Kidney capillary endothelial cell (primary cell): ENCODE measurements around the gene FBXO44.

Source experiments
- DNase-seq: peaks from one replicate; pipeline ENCODE4 v3.0.0-alpha.2; 2018; ENCODE audit warnings: low spot score

Gene FBXO44

DNA sequence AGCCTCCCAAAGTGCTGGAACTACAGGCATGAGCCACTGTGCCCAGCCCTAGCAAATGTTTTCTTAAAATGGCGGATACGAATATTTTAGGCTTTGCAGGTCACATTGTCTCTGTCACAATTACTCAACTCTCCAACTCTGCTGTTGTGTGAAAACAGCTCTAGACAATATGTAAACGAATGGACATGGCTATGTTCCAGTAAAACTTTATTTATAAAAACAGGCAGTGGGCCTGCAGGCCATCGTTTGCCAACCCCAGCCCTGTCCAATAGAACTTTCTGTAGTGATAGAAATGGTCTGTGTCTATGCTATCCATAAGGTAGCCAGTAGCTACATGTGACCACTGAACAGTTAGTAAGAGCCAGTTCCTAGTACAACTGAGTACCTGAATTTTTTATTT, 5.1 kb downstream of the FBXO44 start:
- DNase-seq = no peak

DNA sequence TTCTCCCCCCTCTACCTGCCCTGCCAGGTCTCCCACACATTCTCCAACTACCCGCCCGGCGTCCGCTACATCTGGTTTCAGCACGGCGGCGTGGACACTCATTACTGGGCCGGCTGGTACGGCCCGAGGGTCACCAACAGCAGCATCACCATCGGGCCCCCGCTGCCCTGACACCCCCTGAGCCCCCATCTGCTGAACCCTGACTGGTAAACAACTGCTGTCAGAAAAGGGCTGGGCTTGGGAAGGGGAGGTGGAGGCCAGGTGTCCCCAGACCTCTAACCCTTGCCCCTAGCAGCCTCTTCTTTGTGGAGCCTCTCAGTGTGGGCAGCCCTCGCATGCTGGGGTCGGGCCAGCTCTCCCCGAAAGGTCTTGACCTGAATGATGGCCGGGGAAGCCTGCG, 6.4 kb downstream of the FBXO44 start:
- no peak for DNase-seq

DNA sequence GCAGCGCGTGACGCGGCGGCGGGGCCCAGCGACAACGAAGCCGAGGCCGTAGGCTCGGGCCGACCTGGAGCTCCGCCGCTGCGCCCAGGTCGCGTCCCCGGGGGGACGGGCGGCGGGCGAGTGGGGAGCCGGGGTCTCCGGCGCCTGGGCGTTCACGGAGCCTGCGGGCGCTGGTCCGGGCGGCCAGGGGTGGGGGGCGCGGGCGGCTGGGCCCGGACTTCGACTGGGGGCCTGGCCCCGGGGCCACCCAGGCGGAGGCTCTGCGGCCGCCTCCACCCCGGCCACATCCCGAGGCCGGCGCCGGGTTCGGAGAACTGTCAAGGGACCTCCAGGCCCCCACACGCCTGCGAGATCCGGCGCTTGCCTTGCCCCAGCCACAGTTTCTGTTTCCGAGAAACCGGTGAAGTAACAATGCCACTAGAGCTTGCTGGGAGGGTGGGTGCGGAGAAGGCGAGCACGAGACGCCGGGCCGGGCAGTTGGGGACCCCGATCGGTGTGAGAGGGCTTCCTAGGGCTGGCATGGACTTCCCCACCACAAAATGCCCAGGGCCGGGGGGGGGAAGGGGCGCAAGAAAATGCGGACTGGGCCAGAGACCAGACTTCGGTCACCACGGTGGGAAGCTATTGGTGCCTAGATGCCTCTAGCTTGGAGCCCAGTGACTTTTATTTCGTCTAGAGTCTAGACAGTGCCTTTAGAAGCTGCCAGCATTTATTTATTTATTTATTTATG, 9.8 kb downstream of the FBXO44 start:
- no peak for DNase-seq

DNA sequence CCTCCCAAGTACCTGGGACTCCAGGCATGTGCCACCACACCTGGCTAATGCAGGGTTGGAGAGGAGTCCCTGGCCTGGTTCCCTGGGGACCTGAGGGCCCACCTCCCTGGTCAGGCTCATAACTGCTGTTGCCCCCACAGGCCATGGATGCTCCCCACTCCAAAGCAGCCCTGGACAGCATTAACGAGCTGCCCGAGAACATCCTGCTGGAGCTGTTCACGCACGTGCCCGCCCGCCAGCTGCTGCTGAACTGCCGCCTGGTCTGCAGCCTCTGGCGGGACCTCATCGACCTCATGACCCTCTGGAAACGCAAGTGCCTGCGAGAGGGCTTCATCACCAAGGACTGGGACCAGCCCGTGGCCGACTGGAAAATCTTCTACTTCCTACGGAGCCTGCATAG, 13.8 kb downstream of the FBXO44 start:
- DNase-seq = no peak

DNA sequence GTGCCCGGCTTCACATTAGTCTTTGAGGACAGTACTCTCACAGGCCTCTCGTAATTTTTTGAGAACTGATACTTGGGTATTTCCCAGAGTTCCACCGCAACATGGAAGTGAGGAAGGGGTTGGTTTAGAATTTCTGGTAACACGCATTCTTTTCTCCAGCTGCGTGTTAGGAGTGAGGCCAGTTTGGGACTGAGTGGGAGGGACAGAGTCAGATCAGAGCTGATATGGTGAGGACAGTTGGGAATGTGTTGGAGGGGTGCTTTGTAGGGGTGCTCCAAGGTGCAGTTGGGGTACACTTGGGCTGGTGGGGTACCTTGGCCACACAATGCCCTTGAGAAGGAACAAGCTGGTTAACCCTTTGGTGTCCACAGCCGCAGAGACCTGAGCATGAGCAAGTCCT, 16.1 kb downstream of the FBXO44 start:
- DNase-seq = no peak

DNA sequence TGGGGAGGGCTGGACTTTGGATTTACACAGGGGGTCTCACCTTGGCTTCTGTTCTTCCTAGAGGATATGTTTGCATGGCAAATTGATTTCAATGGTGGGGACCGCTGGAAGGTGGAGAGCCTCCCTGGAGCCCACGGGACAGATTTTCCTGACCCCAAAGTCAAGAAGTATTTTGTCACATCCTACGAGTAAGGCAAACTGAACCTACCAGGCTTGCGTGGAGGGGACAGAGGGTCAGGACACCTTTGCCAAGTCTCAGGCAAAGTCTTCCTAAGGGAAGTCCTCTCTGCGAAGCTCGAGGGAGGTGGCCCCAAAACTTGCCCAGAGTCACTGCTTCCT, 16.5 kb downstream of the FBXO44 start:
- no peak for DNase-seq

DNA sequence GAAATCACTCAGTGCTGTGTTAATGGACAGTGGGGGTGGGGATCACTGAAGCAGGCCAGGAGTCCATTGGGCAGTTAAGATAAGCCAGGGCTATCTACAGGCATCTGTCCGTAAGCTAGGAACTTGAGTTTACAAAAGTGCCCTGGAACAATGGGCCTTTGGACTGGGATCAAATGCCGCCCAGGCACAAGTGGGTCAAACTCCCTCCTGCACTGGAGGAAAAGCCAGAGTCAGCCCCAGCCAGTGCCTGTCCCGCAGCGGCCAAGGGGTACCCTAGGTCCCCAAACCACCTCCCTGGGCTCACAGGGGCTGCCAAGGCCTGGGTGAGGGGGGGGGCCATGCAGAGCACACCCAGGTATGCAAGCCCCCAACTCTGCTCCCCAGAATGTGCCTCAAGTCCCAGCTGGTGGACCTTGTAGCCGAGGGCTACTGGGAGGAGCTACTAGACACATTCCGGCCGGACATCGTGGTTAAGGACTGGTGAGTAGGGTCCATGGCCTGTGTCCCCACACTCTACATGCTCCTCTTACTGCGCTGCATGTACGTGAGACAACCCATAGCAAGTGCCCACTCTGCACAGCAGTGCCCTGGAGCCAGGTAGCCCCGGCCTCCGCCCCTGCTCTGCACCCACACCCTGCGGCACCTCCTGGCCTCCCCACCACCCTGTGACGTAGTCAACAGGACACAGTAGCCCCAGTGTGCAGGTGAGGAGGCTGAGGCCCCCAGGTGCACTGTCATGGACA, 17.0 kb downstream of the FBXO44 start:
- no peak for DNase-seq

DNA sequence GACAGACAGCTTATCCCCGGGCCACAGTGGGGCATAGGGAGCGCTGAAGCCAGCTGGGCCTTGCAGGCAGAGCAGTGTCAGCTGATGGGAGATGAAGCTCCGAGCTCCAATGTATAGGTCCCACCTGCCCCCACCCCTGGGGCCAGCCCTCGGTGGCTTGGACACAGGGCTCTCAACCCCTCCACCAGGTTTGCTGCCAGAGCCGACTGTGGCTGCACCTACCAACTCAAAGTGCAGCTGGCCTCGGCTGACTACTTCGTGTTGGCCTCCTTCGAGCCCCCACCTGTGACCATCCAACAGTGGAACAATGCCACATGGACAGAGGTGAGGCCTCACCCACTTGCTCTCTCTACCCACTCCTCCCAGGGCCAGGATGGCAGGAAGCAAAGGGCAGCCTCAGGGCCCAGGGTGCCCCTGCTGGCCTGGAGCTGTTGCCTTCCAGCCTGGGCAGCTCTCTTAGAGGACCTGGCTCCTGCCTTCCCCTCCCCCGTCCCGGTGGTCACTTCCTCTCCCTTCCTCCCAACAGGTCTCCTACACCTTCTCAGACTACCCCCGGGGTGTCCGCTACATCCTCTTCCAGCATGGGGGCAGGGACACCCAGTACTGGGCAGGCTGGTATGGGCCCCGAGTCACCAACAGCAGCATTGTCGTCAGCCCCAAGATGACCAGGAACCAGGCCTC, 18.6 kb downstream of the FBXO44 start:
- no peak for DNase-seq

DNA sequence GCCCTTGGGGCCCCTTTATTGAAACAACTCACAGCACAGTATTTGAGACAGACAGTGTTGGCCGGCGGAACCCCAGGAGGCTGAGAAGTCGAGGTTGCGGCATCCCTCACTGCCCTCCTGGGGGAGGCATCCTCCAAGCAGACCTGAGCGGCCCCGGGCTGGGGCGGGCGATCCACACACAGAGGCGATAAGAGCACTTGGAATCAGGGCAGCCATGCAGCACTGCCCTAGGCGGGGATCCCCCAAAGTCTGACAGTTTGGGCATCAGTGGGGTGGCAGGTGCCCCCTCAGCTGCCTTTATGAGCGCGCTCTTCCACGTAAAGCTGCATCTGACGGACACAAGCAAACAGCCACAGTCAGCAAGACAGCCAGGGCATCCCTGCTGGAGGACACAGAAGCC, 19.8 kb downstream of the FBXO44 start:
- DNase-seq = no peak

DNA sequence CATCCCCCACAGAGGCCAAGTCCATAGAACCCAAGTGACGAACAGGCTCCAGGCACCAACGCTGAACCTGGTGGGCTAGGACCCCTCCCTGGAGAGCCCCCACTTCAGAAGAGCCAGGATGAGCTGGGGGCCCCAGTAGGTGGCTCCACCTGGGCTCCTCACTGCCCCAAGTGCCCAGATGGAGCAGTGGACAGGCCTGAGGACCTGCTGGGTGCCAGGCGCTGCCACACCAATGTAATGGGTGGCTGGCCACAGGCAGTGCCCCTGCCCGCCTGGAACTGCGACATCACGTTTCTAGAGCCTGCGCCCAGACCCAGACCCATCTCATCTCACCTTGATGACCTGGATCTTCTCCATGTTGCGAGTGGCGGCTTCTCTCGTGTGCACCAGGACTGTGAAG, 20.6 kb downstream of the FBXO44 start:
- DNase-seq = no peak

DNA sequence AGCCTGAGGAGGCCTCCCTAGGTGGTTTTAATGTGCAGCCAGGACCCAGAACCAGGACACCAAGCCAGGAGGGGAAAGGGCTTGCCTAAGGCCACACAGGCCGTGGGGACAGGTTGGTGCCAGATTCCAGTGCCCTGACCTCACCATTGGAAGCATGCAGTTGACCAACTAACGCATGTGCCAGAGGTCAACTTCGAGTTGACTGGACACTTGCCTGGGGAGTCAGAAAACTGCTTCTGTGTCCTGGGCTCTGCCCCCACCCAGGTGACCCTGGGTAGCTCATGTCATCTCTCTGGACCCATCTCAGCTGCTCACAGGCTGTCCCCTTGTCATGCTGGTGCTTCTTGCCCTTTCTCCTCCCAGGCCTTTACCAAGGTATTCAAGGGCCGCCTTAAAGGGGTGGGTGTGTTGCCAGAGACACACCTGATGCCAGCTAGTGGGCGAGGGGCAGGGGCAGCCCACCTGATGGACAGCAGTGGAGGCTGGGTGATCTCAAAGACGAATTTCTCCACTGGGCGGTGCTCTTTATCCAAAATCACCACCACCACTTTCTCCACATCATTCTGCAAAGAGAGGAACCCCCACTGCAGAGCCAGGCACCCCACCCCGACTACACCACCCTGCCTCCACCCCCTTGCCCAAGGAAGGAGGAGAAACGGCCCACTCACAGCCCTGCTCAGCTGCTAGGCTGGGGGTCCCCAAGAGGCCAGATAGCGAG, 21.9 kb downstream of the FBXO44 start:
- DNase-seq = no peak

DNA sequence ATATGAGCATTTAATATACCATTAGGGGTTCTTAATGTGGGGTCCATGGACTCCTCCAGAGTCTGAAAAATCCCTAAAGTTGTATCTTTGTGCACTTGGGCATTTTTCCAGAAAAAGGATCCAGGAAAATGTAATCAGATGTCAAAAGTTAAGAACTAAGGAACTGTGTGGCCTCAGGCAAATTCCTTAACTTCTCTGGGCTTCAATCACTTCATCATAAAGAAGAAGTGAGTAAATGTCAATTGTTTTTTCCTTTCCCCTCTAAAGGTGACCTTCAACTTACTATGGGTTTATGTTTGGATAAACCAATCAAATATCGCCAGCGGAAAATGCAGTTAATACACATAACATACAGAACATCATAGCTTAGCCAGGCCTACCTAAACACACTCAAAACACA, 23.8 kb downstream of the FBXO44 start:
- DNase-seq = no peak

DNA sequence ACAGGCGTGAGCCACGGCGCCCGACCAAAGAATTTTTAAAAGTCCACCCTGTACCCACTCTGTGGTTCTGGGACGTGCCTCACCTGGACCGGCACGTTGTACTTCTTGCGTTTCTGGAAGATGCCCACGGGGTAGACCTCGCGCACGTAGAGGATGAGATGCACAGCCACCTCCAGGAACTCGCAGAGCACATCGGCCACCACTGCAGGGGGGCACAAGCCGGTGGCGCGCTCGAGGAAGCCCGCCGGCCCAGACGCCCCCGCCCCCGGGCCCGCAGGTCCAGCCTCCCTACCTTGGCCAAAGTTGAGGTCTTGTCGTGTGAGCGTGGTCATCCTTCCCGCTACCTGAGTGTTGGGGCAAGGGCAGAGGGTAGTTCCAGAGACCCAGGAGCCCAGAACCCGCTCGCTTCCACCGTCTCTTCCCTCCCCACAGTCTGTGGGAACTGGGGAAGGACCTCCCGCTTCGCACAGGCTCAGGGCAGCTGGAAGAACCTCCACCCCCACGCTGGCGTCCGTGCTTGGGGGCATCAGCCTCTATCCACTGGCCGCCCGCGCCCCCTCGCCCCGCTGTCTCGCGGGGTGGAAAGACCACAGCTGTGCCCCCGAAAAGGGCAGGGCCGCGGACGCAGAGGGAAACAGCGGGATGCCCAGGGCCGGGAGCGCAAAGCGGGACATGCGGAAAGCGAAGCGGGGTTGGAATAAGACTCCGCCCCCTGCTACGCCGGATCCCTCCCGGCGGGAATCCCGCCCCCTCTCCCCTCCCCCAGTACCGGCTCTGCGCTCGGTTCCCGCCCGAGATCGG, 25.8 kb downstream of the FBXO44 start:
- no peak for DNase-seq

DNA sequence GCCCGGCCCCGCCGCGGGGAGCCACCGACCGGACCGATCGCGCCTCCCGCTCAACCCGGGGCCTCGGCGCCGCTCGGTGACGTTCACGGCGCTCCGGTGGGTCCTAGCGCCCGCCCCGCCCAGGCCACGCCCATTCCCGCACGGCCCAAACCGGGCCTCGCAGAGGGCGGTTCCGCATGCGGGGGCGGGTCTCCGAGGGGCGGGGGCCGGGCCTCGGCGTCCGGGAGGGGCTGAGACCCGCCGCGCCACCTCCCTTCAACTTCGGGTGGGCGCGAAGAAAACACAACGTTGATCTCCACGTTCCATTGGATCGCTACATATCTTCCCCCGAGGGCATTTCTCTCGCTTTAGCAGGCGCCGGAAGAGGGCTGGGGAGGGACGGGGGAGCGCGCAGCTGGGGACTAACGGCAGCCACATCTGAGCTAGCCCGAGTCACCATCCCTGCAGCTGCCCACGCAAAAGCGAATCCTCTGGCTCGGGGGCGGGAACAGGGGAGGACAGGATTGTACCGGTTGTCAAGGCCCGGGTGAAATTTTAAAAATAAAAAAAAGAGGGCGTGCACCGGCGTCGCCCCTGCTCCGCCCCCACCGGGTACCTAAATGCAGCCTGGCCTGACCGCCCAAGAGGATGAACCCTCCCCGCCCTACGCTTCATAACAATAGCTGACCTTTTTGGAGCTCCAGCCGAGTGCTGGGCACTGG, 26.5 kb downstream of the FBXO44 start, which contains the start of gene MAD2L2:
MAD2L2 (minus strand) TSS at position 78 of the 701 bp plus-strand sequence. CDS start 547 bp downstream, outside the sequence.
- DNase-seq = peak; percentile 60

DNA sequence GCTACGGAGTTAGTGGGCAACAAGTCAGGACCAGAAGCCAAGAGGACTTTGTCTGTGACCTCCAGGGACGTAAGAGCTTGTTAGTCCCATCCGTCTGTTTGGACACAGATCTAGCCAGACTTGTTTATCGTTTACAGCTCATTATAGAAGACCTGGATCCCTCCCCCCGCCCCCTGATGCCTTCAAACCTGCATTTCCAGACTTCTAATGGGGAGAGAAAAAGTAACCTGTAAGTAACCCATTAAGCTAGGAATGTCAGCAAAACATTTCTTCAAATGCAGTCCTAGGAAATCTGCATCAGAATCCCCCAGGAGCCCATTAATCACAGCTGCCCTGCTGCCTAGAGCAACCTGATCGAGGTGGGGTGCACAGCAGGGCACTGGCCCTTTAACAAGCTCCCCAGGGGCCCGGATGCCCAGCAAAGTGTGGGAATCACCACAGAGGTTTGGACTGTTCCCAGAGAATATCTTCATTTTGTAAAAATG, 27.7 kb downstream of the FBXO44 start:
- no peak for DNase-seq

DNA sequence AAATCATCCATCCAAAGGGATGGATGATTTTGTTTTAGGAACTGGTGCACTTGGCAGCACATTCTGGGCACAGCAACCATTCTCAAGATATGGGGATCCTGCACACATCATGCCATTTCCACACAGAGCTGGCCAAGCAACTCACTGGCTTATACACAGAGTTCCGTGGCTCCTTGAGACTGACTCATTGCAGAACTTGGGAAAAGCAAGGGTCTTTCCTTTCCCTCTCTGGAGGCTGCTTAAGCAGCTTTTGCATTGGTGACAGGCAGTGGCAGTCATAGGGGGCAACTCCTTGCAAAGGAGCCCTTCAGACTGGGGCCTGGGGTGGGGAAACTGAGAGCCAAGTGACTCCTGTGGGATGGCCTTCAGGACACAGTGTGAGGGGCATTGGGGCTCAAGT, 28.1 kb downstream of the FBXO44 start:
- no peak for DNase-seq

DNA sequence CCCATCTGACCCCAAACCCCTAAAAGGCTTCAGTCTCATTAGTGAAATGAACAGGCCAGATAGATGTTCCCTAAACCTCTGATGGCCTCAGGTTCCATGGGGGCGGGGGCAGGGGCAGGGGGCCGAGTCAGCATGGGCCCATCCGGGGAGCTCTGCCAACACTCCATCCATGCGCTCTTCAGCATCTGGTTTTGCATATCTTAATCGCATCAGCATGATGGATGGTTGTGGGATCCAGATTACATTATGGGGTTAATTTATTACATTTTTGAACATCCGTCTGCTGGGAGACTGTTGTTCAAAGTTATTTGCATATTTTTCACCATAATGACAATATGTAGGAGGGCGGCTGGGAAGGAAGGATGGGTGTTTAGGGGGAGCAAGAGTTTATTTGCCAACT, 29.4 kb downstream of the FBXO44 start:
- DNase-seq = no peak

DNA sequence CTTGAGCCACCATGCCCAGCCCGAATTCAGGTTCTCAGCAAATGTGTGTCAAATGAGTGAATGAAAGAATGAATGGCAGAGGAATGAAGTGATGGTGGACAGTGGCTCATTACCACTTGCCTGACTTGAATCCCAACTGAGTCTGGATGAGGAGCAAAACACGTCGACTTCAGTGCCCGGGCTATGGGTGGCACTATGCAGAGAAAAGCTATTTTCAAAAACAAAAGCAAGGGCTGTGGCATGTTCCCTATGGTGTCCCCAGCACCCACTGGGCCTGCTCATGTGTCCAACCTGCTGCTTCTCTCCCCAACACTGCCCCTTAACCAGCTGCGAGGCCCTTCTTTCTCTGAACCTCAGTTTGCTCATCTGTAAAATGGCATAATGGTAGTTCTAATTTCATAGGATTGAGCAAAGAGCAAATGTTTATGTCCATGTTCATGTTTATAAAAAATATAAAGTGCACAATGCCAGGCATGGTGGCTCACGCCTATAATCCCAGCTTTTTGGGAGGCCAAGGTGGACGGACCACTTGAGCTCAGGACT, 30.6 kb downstream of the FBXO44 start:
- no peak for DNase-seq

DNA sequence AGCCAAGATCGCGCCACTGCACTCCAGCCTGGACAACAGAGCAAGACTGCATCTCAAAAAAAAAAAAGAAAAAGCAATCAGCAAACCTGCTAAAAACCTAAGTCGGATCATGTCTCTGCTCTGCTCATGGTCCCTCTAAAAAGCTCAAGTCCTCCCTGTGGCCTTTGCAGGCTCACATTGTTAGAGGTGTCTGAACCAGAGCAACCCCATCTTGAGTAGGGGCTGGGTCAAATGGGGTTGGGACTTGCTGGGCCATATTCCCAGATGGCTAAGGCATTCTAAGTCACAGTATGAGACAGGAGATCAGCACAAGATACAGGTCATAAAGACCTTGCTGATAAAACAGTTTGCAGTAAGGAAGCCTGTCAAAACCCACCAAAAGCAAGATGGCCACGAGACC, 33.8 kb downstream of the FBXO44 start:
- no peak for DNase-seq

DNA sequence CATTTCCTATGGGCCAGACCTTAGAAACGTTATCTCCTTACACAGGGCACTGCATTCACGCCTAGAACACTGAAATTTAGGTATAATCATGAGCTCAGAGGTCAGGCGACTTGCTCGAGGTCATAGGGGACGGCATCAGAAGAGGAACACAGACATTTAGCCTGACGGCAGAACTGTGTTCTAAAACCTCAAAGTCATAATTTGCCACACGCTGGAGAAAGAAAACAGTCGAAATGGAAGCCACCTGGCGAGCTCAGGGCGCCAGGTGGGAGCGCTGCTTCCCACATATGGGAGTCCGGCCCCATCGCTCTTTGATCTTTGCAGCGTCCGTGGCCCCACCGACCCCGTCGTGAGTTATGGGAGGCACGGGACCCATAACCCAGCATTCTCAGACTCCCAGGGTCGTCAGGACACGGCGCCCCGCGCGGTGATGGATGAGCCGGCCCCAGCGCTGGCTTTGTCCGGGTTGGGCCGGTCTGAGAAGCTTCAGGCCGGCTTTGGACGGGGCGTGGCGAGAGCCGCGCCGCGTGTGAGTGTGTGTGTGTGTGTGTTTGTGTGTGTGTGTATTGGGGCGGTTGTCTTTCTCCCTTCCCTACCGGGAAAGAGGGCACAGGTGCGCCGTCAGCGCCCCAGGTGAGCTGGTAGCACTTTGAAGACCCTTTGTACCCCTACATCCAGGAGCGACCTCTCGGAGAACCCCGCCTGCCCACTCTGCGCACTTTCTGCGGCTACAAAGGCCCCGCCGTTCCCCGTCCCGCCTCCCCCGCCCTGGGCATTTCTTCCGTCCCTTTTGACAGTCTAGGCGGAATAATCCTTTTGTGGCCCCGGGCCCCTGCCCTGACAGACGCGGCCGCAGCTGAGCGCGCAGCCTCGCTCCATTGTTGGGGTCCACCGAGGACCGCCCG, 36.0 kb downstream of the FBXO44 start:
- DNase-seq = no peak
